ENCODE data around the gene USP48.
A peak's percentile ranks its signal among the peaks of the same experiment; 100 is the strongest.
"Not testable (repeated sequence)": the region's sequence is repeated elsewhere in the genome, so short reads cannot be mapped to it uniquely, and the experiment has no call there.

USP48 gene

DNA sequence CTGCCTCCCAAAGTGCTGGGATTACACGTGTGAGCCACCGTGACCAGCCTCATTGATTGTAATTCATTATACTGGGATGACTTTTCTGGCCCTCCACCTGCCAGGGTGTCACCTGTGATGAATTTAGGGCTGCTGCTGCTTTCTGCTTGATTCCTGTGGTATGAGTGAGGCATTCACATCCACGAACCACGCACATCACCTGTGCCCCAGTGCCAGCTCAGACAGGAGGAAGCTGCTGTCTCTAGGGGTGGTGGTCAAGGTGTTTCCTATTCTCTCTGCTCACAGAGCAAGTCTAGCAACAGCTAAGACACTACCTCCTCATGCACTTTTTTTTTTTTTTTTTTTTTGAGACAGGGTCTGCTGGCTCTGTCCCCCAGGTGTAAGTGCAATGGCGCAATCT, 16.8 kb upstream of the USP48 start:
- no peak overlapping the region for H3K4me2 ChIP-seq
- H3K36me3 ChIP-seq: peaks cover 0 to 6% (median 0%) of the 10 kb centered on the region in 11 experiments; a peak in 2 of 22 replicates
- H3K4me1 ChIP-seq: peaks cover 0 to 9% (median 6%) of the 10 kb centered on the region in 10 experiments; a peak in 4 of 20 replicates
- H3K4me3 ChIP-seq: no peak overlapping the region
- H3K9me3 ChIP-seq (replicated peaks in 1 of 11): peaks cover 12 to 14% (median 13%) of the 10 kb centered on the region in 11 experiments
- no peak for TF ChIP-seq Cebpa-rat (IDR thresholded peaks at IDR 0.05)
- no peak overlapping the region for H3K27ac ChIP-seq
- no peaks in the 10 kb centered on the region for H4K20me1 ChIP-seq
- H3K27me3 ChIP-seq: no peaks in the 10 kb centered on the region
- no peak overlapping the region for H3K9ac ChIP-seq

DNA sequence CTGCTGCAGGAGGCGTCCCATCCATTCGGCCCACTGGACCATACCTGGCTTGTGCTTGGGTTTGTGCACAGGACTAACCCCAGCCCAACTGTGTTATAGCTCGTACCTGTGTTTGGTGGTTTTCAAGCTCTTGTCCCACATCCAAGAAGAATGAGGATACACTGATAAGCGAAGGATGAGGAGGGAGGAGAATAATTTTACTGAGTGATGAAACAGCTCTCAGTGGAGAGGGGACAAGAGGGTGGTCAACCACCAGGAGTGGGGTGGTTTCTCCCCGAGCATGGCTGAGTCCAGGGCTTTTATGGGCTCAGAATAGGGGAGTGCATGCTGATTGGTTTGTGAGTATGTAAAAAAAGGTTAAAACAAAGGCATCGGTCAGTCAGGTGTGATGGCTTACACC, 12.1 kb upstream of the USP48 start:
- no peak overlapping the region for H3K9ac ChIP-seq
- H4K20me1 ChIP-seq: no peaks in the 10 kb centered on the region
- no peak for TF ChIP-seq Cebpa-rat (IDR thresholded peaks at IDR 0.05)
- H3K4me1 ChIP-seq: peaks cover 0 to 23% (median 16%) of the 10 kb centered on the region in 10 experiments; a peak in 17 of 20 replicates
- H3K4me2 ChIP-seq: no peak overlapping the region
- H3K9me3 ChIP-seq (replicated peaks in 1 of 11): peaks cover 20 to 25% (median 23%) of the 10 kb centered on the region in 11 experiments
- H3K27ac ChIP-seq: no peak overlapping the region
- H3K36me3 ChIP-seq: peaks cover 0 to 7% (median 0%) of the 10 kb centered on the region in 11 experiments; a peak in 2 of 22 replicates
- H3K4me3 ChIP-seq: peak overlapping the region in 1 of 10 experiments; percentile 9; a peak in 1 of 20 replicates
- no peaks in the 10 kb centered on the region for H3K27me3 ChIP-seq

GRCh38 chr1:21794656-21795055, 11.7 kb upstream of the USP48 start:
- Histone ChIP-seq H3K36me3 (peaks cover 0 to 7% (median 0%) of the 10 kb centered on the region in 11 experiments; a peak in 2 of 22 replicates), H3K4me1 (peaks cover 0 to 26% (median 15%) of the 10 kb centered on the region in 10 experiments; a peak in 17 of 20 replicates), H3K4me3 (peak overlapping the region in 1 of 10 experiments; percentile 9; a peak in 1 of 20 replicates), H3K9ac (no peak overlapping the region), H3K27ac (no peak overlapping the region), H3K27me3 (no peaks in the 10 kb centered on the region), H4K20me1 (no peaks in the 10 kb centered on the region), H3K9me3 (replicated peaks in 1 of 11) (peaks cover 20 to 25% (median 23%) of the 10 kb centered on the region in 11 experiments), H3K4me2 (no peak overlapping the region)
- TF ChIP-seq Cebpa-rat (IDR thresholded peaks at IDR 0.05): no peak

DNA sequence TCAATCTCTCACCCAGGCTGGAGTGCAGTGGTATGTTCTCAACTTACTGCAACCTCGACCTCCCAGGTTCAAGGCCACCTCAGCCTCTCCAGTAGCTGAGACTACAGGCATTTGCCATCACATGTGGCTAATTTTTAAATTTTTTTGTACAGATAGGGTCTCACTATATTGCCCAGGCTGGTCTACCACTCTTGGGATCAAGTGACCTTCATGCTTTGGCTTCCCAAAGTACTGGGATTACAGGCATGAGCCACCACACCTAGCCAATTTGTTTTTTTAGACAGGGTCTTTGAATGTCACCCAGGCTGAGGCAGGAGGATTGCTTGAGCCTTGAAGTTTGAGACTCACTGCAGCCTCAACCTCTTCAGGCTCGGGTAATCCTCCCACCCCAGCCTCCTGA, 10.2 kb upstream of the USP48 start:
- Histone ChIP-seq H3K9me3 (replicated peaks in 1 of 11) (peaks cover 20 to 25% (median 23%) of the 10 kb centered on the region in 11 experiments), H3K36me3 (peaks cover 0 to 7% (median 0%) of the 10 kb centered on the region in 11 experiments; a peak in 2 of 22 replicates), H3K4me3 (no peak overlapping the region), H4K20me1 (no peaks in the 10 kb centered on the region), H3K4me1 (peaks cover 0 to 32% (median 11%) of the 10 kb centered on the region in 10 experiments; a peak in 17 of 20 replicates), H3K27ac (no peak overlapping the region), H3K9ac (no peak overlapping the region), H3K4me2 (no peak overlapping the region), H3K27me3 (no peaks in the 10 kb centered on the region)
- TF ChIP-seq Cebpa-rat (IDR thresholded peaks at IDR 0.05): no peak

DNA sequence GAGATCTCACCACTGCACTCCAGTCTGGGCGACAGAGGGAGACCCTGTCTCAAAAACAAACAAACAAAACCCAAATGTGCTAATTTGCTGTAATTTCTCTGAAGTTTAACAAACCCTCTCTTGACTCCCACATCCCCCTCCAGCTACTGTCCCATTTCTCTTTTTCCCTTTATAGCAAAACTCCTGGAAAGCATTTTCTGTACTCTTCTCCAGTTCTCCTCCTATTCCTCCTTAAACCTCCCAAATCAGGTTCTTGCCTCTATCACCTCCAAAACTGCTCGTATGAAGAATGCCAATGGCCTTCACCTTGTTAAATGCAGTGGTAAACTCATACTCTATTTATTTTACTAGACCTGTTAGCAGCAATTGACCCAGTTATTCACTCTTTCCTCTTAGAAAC, 3.7 kb upstream of the USP48 start:
- H3K9ac ChIP-seq: no peak overlapping the region
- H3K27ac ChIP-seq: no peak overlapping the region
- peaks cover 0 to 10% (median 0%) of the 10 kb centered on the region in 11 experiments; a peak in 1 of 22 replicates for H3K9me3 ChIP-seq (replicated peaks in 1 of 11)
- H3K36me3 ChIP-seq: no peaks in the 10 kb centered on the region
- H4K20me1 ChIP-seq: peaks cover 0 to 8% (median 0%) of the 10 kb centered on the region in 11 experiments; a peak in 4 of 22 replicates
- H3K27me3 ChIP-seq: no peaks in the 10 kb centered on the region
- TF ChIP-seq Cebpa-rat (IDR thresholded peaks at IDR 0.05): no peak
- H3K4me1 ChIP-seq: peaks cover 6 to 35% (median 12%) of the 10 kb centered on the region in 10 experiments; a peak in 19 of 20 replicates
- H3K4me3 ChIP-seq: no peak overlapping the region
- no peak overlapping the region for H3K4me2 ChIP-seq

- H3K9ac ChIP-seq, H3K27ac ChIP-seq, H3K36me3 ChIP-seq, H3K4me3 ChIP-seq, H3K27me3 ChIP-seq, H3K4me2 ChIP-seq: not testable (repeated sequence)
- Histone ChIP-seq H3K9me3 (replicated peaks in 1 of 11) (peaks cover 0 to 10% (median 0%) of the 10 kb centered on the region in 11 experiments; a peak in 1 of 22 replicates), H4K20me1 (peaks cover 0 to 17% (median 0%) of the 10 kb centered on the region in 11 experiments; a peak in 7 of 22 replicates), H3K4me1 (peaks cover 8 to 35% (median 15%) of the 10 kb centered on the region in 10 experiments)
Measured at GRCh38 chr1:21785764-21786163, 2.8 kb upstream of the USP48 start.

DNA sequence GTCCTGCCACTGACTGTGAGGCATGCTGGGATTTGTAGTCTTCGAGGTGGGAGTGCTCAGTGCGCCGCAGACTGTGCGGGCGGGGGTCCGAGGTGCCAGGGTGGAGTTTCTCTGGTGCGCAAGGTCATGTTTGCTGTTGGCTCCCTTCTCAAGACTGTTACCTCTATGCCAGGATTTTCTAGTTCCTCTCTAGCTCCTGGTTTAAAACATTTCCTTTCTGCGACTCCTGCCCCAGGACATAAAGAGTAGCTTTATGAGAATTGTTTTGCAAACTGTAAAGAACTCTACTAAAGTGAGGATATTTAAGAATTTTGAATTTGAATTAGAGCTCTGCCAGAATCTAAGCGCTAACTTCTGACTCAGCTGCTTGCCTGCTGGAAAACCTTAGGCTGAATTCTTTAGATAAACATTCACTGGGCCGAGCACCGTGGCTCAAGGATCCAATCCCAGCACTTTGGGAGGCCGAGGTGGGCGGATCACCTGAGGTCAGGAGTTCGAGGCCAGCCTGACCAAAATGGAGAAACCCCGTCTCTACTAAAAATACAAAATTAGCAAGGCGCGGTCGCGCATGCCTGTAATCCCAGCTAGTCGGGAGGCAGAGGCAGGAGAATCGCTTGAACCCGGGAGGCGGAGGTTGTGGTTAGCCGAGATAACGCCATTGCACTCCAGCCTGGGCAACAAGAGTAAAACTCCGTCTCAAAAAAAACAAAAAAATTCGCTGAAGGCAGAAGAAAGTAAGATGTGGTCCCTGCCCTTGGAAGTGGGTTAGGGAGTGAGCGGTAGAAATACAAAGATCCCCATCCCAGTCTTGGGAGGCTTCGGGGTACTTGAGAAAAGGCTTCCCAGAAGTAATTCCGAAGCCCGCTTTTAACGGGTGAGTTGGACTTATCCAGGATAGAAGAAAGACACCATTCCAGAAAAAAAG, 992 bp upstream of the USP48 start:
- peaks cover 21 to 45% (median 27%) of the 10 kb centered on the region in 10 experiments for H3K4me1 ChIP-seq
- H4K20me1 ChIP-seq: peaks cover 0 to 33% (median 17%) of the 10 kb centered on the region in 11 experiments; a peak in 12 of 22 replicates
- TF ChIP-seq Cebpa-rat (IDR thresholded peaks at IDR 0.05): no peak
- peak overlapping the region; percentile 95 to 100 (median 98) for H3K27ac ChIP-seq
- peak overlapping the region; percentile 91 to 100 (median 96) for H3K9ac ChIP-seq
- peak overlapping the region; percentile 80 to 99 (median 94) for H3K4me3 ChIP-seq
- H3K36me3 ChIP-seq: peaks cover 0 to 13% (median 0%) of the 10 kb centered on the region in 11 experiments; a peak in 5 of 22 replicates
- H3K9me3 ChIP-seq (replicated peaks in 1 of 11): peaks cover 0 to 10% (median under 1%) of the 10 kb centered on the region in 11 experiments; a peak in 8 of 22 replicates
- peak overlapping the region; percentile 61 to 96 (median 90) for H3K4me2 ChIP-seq
- no peaks in the 10 kb centered on the region for H3K27me3 ChIP-seq

- peak overlapping the region; percentile 95 to 100 (median 98) for H3K27ac ChIP-seq
- H3K36me3 ChIP-seq: peaks cover 0 to 22% (median 8%) of the 10 kb centered on the region in 11 experiments; a peak in 12 of 22 replicates
- H3K9me3 ChIP-seq (replicated peaks in 1 of 11): peaks cover 0 to 19% (median 15%) of the 10 kb centered on the region in 11 experiments; a peak in 18 of 22 replicates
- H4K20me1 ChIP-seq: peaks cover 0 to 48% (median 20%) of the 10 kb centered on the region in 11 experiments; a peak in 12 of 22 replicates
- H3K4me2 ChIP-seq: peak overlapping the region; percentile 75 to 97 (median 92)
- H3K4me1 ChIP-seq: peaks cover 21 to 48% (median 27%) of the 10 kb centered on the region in 10 experiments
- H3K27me3 ChIP-seq: no peaks in the 10 kb centered on the region
- H3K9ac ChIP-seq: peak overlapping the region; percentile 91 to 100 (median 96)
- no peak for TF ChIP-seq Cebpa-rat (IDR thresholded peaks at IDR 0.05)
- H3K4me3 ChIP-seq: peak overlapping the region; percentile 80 to 99 (median 94)
Measured at GRCh38 chr1:21782349-21782867, 541 bp downstream of the USP48 start.

All from BLaER1 treated with 17β-estradiol and CSF1 and Interleukin-3, amounts not matched to agents 10 nM and 100 nM (cell line).